Activated naive CD8-positive, alpha-beta T cell treated with anti-CD3 and anti-CD28 coated beads, Interleukin-2, amount 50 U/mL, for 24 hours (primary cell): ENCODE measurements around the gene POMGNT2.
A peak's percentile ranks its signal among the peaks of the same experiment; 100 is the strongest.
"Not testable (repeated sequence)": the region's sequence is repeated elsewhere in the genome, so short reads cannot be mapped to it uniquely, and the experiment has no call there.

ENCODE experiments used
- ATAC-seq: fragments of 150-1000 bp; cut with Tn5 transposase; one replicate; pipeline ENCODE4 v1.10.0; 2021
- DNase-seq: peaks from one replicate; pipeline ENCODE4 v3.0.0; 2021
- H3K27ac Mint-ChIP-seq: one replicate; pipeline ENCODE4 v1.8.0; 2021; ENCODE audit warnings: mild to moderate bottlenecking, mixed read lengths
- H3K27me3 Mint-ChIP-seq: one replicate; pipeline ENCODE4 v1.8.0; 2021; ENCODE audit warnings: mixed read lengths
- H3K36me3 Mint-ChIP-seq: one replicate; pipeline ENCODE4 v1.8.0; 2021; ENCODE audit warnings: low read depth, mixed read lengths
- H3K4me1 Mint-ChIP-seq: one replicate; pipeline ENCODE4 v1.8.0; 2021; ENCODE audit warnings: mixed read lengths
- H3K4me3 Mint-ChIP-seq: one replicate; pipeline ENCODE4 v1.8.0; 2021; ENCODE audit warnings: mild to moderate bottlenecking, moderate library complexity, mixed read lengths
- H3K9me3 Mint-ChIP-seq: one replicate; pipeline ENCODE4 v1.8.0; 2021; ENCODE audit warnings: mixed read lengths

The POMGNT2 gene

DNA sequence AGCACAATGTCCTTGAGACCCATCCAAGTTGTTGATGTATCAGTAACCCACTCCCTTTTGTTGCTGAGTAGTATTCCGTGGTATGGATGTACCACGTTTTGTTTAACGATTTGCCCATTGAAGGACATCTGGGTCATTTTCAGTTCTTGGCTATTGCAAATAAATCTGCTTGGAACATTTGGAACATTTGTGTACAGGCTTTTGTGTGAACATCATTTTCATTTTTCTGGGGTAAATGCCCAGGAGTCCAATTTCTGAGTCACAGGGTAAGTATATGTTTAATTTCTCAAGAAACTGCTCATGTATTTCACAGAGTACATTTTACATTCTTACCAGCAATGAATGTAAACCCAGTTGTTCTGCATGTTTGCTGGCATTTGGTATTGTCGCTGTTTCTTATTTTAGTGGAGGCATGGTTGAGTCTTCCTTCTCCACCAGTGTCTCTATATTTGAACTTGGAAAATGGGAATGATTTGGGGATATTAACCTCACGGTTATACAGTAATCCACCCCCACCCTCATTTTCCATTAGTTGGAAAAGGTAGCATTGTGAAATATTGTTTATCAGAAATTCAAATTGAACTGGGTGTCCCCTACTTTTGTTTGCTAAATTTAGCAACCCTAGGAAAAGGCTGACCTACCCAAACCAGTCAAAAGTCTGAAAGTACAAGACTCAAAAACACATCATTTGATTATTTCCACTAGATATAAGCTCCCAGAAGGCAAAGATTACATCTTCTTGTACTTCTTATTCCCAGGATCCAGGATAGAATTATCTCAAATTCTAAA lies 30.8 kb downstream of the POMGNT2 start:
- ATAC-seq (no peak), DNase-seq (no peak)
- H3K36me3 Mint-ChIP-seq = peaks cover 16% of the 10 kb centered on the region
- H3K27ac Mint-ChIP-seq = no peak overlapping the region
- no peaks in the 10 kb centered on the region for H3K4me1 Mint-ChIP-seq
- no peaks in the 10 kb centered on the region for H3K27me3 Mint-ChIP-seq
- no peak overlapping the region for H3K4me3 Mint-ChIP-seq
- H3K9me3 Mint-ChIP-seq = no peaks in the 10 kb centered on the region

GRCh38 chr3:43074482-43074881 lies 31.4 kb downstream of the POMGNT2 start:
- peaks cover 13% of the 10 kb centered on the region for H3K36me3 Mint-ChIP-seq
- no peaks in the 10 kb centered on the region for H3K9me3 Mint-ChIP-seq
- H3K4me3 Mint-ChIP-seq = no peak overlapping the region
- no peak for ATAC-seq
- H3K27ac Mint-ChIP-seq = no peak overlapping the region
- no peaks in the 10 kb centered on the region for H3K27me3 Mint-ChIP-seq
- no peak for DNase-seq
- no peaks in the 10 kb centered on the region for H3K4me1 Mint-ChIP-seq

- DNase-seq (no peak), ATAC-seq (no peak)
- H3K36me3 Mint-ChIP-seq = peaks cover 11% of the 10 kb centered on the region
- no peak overlapping the region for H3K27ac Mint-ChIP-seq
- no peak overlapping the region for H3K4me3 Mint-ChIP-seq
- no peaks in the 10 kb centered on the region for H3K4me1 Mint-ChIP-seq
- no peaks in the 10 kb centered on the region for H3K27me3 Mint-ChIP-seq
- no peaks in the 10 kb centered on the region for H3K9me3 Mint-ChIP-seq
Observed at GRCh38 chr3:43073836-43074220, 32.1 kb downstream of the POMGNT2 start.

DNA sequence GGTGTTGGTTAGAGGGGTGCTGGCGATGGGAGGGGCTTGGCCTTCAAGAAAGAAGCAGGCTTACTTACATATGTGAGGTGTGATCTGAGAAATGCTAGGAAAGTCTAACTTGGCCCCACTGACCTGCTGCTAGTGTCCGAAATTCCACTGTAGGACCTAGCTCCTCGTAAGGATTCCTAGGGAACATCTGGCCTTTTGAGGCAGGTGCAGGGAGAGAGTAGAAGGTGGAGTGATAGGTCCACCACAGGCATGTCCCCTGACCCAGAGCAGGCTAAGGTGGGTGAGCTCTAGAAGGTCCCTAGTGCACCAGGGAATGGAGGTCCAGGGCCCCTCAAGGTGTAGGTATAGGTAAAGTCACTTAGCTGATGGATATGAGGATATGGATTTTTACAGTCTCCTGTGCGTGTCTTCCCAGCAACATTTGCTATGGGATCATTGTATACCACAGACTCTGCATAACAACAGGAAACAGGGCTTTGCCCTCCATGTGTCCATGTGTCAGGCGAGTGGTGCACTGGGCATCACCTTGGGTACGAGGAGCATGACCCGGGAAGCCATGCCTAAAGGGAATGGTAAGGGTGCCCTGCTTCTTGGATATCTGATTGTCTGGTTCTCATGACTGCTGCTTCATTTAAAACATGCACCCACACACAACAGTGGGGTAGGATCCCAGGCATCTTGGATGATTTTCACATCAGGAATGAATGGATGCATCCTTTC lies 32.6 kb downstream of the POMGNT2 start:
- no peaks in the 10 kb centered on the region for H3K9me3 Mint-ChIP-seq
- no peak overlapping the region for H3K4me3 Mint-ChIP-seq
- no peak overlapping the region for H3K27ac Mint-ChIP-seq
- peaks cover 8% of the 10 kb centered on the region for H3K36me3 Mint-ChIP-seq
- ATAC-seq (no peak), DNase-seq (no peak)
- H3K4me1 Mint-ChIP-seq = no peaks in the 10 kb centered on the region
- H3K27me3 Mint-ChIP-seq = no peaks in the 10 kb centered on the region

DNA sequence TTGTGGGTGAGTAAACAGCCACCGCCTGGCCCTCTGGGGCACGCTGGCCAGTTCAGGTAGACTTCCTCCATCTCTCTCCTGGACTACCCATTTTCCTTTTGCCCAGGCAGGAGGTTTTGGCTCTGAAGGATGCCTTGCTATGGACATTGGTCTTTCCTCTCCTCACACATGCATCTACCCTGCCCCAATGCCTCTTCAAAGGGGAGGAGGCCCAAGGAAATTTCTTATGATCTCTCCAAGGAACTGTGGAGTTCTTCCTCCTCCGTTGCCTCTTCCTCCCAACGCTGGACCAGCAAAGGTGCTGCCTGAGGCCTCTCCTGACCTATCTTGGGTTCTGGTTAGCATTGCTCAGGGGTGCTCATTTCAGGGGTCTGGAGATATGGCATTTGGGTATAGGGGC lies 33.5 kb downstream of the POMGNT2 start:
- Mint-ChIP-seq H3K27ac (no peak overlapping the region), H3K4me1 (no peaks in the 10 kb centered on the region), H3K4me3 (no peak overlapping the region), H3K36me3 (no peaks in the 10 kb centered on the region), H3K9me3 (no peaks in the 10 kb centered on the region), H3K27me3 (no peaks in the 10 kb centered on the region)
- ATAC-seq (no peak), DNase-seq (no peak)

DNA sequence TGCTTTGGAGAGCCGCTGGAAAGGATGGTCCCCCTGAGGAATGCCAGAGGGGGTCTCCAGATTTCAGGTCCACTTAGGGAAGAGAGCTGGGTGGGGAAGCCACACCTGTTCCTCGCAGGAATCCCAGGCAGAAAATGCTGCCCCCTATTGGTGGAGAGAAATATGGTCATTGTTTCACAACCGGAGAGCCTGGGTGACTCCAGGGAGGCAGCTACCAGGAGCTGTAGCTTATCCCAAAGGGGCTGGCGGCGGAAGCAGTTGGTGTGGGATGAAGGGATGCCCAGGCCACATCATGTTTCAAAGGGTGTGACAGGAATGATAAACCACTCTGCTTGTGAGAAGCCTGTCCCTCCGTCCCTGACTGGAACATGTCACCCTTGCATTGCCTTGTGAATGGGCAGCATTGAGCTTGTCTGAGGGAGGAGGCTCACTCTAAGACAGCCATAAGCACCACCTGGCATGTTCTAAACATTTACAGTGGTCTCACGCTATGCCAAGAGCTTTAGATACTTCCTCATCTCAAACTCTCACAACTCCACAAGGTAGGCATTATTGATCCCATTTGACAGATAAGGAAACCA lies 34.5 kb downstream of the POMGNT2 start:
- H3K36me3 Mint-ChIP-seq = no peaks in the 10 kb centered on the region
- H3K9me3 Mint-ChIP-seq = no peaks in the 10 kb centered on the region
- ATAC-seq (no peak), DNase-seq (peak; percentile 23)
- H3K4me3 Mint-ChIP-seq = no peak overlapping the region
- H3K27me3 Mint-ChIP-seq = no peaks in the 10 kb centered on the region
- no peak overlapping the region for H3K27ac Mint-ChIP-seq
- H3K4me1 Mint-ChIP-seq = no peaks in the 10 kb centered on the region

GRCh38 chr3:43070670-43071069 lies 35.2 kb downstream of the POMGNT2 start:
- DNase-seq, H3K4me3 Mint-ChIP-seq, H3K27me3 Mint-ChIP-seq, H3K9me3 Mint-ChIP-seq, H3K36me3 Mint-ChIP-seq, H3K27ac Mint-ChIP-seq, ATAC-seq, H3K4me1 Mint-ChIP-seq: not testable (repeated sequence)

DNA sequence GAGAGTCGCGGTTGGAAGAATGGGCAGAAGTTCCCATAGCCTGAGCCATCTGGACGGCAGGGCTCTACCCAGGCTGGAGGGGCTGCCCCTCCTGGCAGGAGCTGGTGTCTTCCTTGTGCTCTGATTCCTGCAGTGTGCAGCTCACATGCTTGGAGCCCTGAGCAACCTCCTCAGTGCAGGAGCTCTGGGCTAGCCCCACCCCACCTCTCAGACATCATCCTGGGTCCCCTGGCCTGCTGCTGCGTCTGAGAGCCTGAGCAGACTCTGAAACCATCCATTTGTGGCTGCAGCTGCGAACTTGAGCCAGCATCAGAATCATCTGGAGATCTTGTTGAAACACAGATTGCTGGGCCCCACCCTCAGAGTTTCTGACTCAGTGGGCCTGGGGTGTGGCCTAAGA lies 42.8 kb downstream of the POMGNT2 start:
- DNase-seq = no peak
- Mint-ChIP-seq H3K36me3 (no peaks in the 10 kb centered on the region), H3K9me3 (no peaks in the 10 kb centered on the region), H3K4me3 (no peak overlapping the region), H3K4me1 (peaks cover 13% of the 10 kb centered on the region), H3K27me3 (no peaks in the 10 kb centered on the region), H3K27ac (no peak overlapping the region)
- no peak for ATAC-seq

DNA sequence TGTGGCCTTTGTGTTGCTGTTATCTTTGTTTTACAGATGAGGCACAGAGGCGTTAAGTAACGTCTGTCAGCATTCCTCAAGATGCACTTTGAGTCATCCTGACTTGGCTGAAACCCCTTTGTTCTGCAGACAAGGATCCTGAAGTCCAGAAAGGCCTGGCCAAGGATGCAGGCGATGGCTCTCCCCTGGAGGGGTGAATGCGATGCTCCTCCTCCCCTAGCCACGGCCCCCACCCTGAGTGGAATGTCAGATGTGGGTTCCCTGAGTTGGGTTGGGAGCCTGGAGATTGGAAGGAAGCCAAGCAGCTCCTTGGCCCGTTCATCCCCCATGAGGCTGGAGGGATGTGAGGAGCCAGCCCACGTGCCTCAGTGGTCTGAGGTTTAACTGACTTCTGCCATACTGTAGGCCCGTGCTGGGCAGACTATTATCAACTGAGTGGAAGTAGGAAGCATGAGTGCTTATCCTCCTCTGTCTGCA lies 43.3 kb downstream of the POMGNT2 start:
- Mint-ChIP-seq H3K4me1 (peaks cover 13% of the 10 kb centered on the region), H3K36me3 (no peaks in the 10 kb centered on the region), H3K4me3 (no peak overlapping the region), H3K9me3 (no peaks in the 10 kb centered on the region), H3K27me3 (no peaks in the 10 kb centered on the region), H3K27ac (no peak overlapping the region)
- DNase-seq (no peak), ATAC-seq (no peak)

- Mint-ChIP-seq H3K4me1 (peaks cover 13% of the 10 kb centered on the region), H3K9me3 (no peaks in the 10 kb centered on the region), H3K36me3 (no peaks in the 10 kb centered on the region), H3K27me3 (no peaks in the 10 kb centered on the region), H3K4me3 (no peak overlapping the region), H3K27ac (no peak overlapping the region)
- DNase-seq = no peak
- ATAC-seq = no peak
Observed at GRCh38 chr3:43062040-43062563, 43.8 kb downstream of the POMGNT2 start.

- Mint-ChIP-seq H3K36me3 (no peaks in the 10 kb centered on the region), H3K27ac (no peak overlapping the region), H3K27me3 (no peaks in the 10 kb centered on the region), H3K9me3 (no peaks in the 10 kb centered on the region), H3K4me3 (no peak overlapping the region), H3K4me1 (peaks cover 13% of the 10 kb centered on the region)
- DNase-seq (no peak), ATAC-seq (no peak)
Observed at GRCh38 chr3:43061101-43061895, 44.6 kb downstream of the POMGNT2 start.

DNA sequence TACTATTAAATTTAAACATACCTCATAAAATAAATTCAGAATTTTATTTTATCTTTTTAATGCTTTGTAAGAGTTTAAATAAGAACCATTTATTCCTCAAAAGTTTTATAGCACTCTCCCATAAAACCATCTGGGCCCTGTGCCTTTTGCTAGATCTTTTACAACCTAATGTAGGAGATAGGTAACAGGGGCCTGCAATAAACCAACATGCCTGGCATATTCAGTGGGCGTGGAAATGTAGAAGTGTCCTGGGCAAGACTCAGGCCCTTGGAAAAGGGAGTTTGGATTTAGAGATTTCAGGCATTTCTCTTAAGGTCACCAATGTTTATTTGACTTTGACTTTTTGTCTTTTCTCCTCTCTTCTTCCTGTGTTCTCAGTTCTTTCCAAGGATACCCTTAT lies 46.4 kb downstream of the POMGNT2 start:
- Mint-ChIP-seq H3K4me3 (no peak overlapping the region), H3K36me3 (no peaks in the 10 kb centered on the region), H3K27ac (no peak overlapping the region), H3K4me1 (peaks cover 13% of the 10 kb centered on the region), H3K9me3 (no peaks in the 10 kb centered on the region), H3K27me3 (no peaks in the 10 kb centered on the region)
- no peak for DNase-seq
- no peak for ATAC-seq

DNA sequence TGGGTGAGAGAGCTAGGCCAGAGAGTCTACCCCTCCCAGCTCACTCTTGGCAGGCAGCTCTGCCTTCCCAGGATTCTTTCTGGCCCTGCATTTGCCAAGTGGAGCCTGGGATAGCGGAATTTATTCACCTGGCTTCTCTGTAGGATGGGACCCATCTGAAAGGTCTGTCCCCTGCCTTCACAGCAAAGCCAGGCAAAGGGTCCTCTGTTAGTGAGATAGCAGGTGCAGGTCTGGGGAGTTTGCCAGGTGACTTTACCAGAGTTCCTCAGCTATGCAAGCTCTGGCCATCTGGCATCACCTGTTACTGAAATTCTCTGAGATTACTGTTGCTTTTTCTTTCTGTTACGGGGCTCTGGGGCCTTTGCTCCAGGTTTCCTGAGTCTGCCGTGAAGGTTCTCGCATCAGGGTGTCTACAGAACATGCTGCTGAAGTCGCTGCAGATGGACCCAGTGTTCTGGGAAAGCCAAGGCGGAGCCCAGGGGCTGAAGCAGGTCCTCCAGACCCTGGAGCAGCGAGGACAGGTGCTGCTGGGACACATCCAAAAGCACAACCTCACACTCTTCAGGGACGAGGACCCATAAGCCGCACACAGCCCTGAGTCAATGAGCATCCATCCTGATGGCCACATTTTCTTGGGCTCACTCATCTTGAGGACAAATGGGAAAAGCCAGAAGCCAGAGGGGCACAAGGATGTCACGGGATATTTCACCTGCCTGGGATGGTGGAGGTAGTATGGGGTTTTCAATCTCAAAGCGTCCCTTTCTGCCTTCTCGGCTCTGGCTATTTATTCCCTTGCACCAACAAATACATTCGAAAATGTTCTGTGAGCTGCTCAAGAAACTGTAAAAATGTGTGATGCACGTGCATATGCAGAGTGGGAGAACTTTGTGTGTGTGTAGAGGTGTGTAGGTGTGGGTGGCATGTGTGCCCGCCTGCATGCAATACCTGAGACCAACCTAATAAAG lies 49.8 kb downstream of the POMGNT2 start:
- Mint-ChIP-seq H3K27me3 (no peaks in the 10 kb centered on the region), H3K27ac (no peak overlapping the region)

More for the DNA sequence above, 49.8 kb downstream of the POMGNT2 start:
- DNase-seq = no peak
- Mint-ChIP-seq H3K4me1 (peaks cover 10% of the 10 kb centered on the region), H3K36me3 (no peaks in the 10 kb centered on the region), H3K9me3 (peaks cover 5% of the 10 kb centered on the region), H3K4me3 (no peak overlapping the region)
- no peak for ATAC-seq
